ENCODE data around the gene ZNF281.

DNA sequence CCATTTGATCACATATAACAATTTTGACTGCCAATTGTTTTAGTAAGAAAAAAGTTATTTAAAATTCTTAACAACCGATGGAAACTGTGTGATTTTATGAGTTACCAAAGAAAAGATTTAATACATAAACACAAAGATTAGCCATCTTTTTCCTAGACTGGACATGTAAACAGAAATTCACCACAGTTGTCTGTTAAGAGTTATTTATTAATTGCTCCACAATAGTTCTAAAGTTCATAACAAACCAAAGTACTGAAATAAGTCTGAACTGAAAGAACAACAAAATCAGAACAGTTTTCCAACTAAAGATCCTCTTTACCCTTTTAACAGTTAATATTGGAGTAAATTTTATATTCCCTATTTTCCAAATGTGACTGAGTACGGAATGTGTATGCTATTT is 8.6 kb downstream of the ZNF281 start:
- TF ChIP-seq EP300 (IDR thresholded peaks at IDR 0.05): no peak
- TF ChIP-seq, protein P1, sequence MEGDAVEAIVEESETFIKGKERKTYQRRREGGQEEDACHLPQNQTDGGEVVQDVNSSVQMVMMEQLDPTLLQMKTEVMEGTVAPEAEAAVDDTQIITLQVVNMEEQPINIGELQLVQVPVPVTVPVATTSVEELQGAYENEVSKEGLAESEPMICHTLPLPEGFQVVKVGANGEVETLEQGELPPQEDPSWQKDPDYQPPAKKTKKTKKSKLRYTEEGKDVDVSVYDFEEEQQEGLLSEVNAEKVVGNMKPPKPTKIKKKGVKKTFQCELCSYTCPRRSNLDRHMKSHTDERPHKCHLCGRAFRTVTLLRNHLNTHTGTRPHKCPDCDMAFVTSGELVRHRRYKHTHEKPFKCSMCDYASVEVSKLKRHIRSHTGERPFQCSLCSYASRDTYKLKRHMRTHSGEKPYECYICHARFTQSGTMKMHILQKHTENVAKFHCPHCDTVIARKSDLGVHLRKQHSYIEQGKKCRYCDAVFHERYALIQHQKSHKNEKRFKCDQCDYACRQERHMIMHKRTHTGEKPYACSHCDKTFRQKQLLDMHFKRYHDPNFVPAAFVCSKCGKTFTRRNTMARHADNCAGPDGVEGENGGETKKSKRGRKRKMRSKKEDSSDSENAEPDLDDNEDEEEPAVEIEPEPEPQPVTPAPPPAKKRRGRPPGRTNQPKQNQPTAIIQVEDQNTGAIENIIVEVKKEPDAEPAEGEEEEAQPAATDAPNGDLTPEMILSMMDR (IDR thresholded peaks at IDR 0.05): no peak
- TF ChIP-seq POLR2A (IDR thresholded peaks at IDR 0.05; ENCODE audit: low read depth): no peak
- no peak for TF ChIP-seq POLR2AphosphoS5 (IDR thresholded peaks at IDR 0.05)

Data from esophagus muscularis mucosa (tissue), 4 donors.